ENCODE data around the gene IRF2.

- TF ChIP-seq CTCF (IDR thresholded peaks at IDR 0.05): no peak
- TF ChIP-seq NR3C1 (IDR thresholded peaks at IDR 0.05): no peak
- TF ChIP-seq MYC (IDR thresholded peaks at IDR 0.05; ENCODE audit: borderline replicate concordance, low read length): no peak
- no peak for TF ChIP-seq EP300 (IDR thresholded peaks at IDR 0.05)
These were observed 74.8 kb downstream of the IRF2 start for GRCh38 chr4:184399512-184399908.
